Measurements from ENCODE around the gene SEC14L6.

- TF ChIP-seq CTCF (IDR thresholded peaks at IDR 0.05; ENCODE audit: low read depth, low read length) (no peak), POLR2A (IDR thresholded peaks at IDR 0.05; ENCODE audit: extremely low read depth, insufficient read length) (no peak), MAX (IDR thresholded peaks at IDR 0.05; ENCODE audit: low read depth, low read length) (no peak)
These were observed 60.4 kb downstream of the SEC14L6 start for GRCh38 chr22:30486118-30486517.

Measured in NB4 (cell line).